IPS-20b (cell line): Measurements from ENCODE around the gene CRLF2.
"Not testable (repeated sequence)": the region's sequence is repeated elsewhere in the genome, so short reads cannot be mapped to it uniquely, and the experiment has no call there.

ENCODE experiments used
- H3K27ac ChIP-seq: one replicate; pipeline ENCODE4 v1.5.1; 2013; ENCODE audit warnings: low read length
- H3K27me3 ChIP-seq: 2 replicates; pipeline ENCODE4 v1.6.1; 2013; ENCODE audit warnings: mild to moderate bottlenecking, low read length, inconsistent platforms; ENCODE audit not compliant: insufficient read depth
- H3K36me3 ChIP-seq: 2 replicates; pipeline ENCODE4 v1.6.1; 2013; ENCODE audit warnings: low read depth, mild to moderate bottlenecking, inconsistent platforms, low read length, moderate library complexity; ENCODE audit not compliant: insufficient read depth
- H3K4me1 ChIP-seq: 2 replicates; pipeline ENCODE4 v1.6.1; 2013; ENCODE audit warnings: mild to moderate bottlenecking, control low read depth, inconsistent platforms, low read length, moderate library complexity; ENCODE audit not compliant: insufficient read depth
- H3K4me3 ChIP-seq: 2 replicates; pipeline ENCODE4 v1.5.1; 2013; ENCODE audit warnings: mild to moderate bottlenecking, low read length, inconsistent platforms
- H3K9ac ChIP-seq: 2 replicates; pipeline ENCODE4 v1.6.1; 2013; ENCODE audit warnings: low read depth, mild to moderate bottlenecking, inconsistent platforms, low read length, moderate library complexity
- H3K9me3 ChIP-seq: 2 replicates; pipeline ENCODE4 v1.6.1; 2013; ENCODE audit warnings: mild to moderate bottlenecking, low read depth, low read length, inconsistent platforms; ENCODE audit not compliant: insufficient read depth

The CRLF2 gene

DNA sequence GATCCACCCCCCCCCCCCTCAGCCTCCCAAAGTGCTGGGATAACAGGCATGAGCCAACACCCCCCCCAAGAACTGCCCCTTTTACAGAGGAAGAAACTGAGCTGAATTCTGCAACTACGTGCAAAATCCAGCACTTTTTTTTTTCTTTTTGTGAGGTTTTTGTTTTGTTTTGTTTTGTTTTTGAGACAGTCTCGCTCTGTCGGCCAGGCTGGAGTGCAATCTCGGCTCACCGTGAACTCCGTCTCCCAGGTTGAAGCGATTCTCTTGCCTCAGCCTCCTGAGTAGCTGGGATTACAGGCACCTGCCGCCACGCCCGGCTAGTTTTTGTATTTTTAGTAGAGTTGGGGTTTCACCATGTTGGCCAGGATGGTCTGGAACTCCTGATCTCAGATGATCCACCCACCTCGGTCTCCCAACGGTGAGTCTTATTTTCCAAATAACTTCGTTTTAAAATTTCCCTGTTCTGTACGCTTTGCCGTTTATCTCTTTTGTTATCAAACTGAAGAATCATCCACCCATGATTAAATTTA is 4.9 kb downstream of the CRLF2 start:
- Histone ChIP-seq H3K27me3 (no peaks in the 10 kb centered on the region), H3K36me3 (no peaks in the 10 kb centered on the region), H3K4me3 (no peak overlapping the region), H3K9ac (no peak overlapping the region), H3K9me3 (no peaks in the 10 kb centered on the region), H3K27ac (no peak overlapping the region), H3K4me1 (no peaks in the 10 kb centered on the region)

DNA sequence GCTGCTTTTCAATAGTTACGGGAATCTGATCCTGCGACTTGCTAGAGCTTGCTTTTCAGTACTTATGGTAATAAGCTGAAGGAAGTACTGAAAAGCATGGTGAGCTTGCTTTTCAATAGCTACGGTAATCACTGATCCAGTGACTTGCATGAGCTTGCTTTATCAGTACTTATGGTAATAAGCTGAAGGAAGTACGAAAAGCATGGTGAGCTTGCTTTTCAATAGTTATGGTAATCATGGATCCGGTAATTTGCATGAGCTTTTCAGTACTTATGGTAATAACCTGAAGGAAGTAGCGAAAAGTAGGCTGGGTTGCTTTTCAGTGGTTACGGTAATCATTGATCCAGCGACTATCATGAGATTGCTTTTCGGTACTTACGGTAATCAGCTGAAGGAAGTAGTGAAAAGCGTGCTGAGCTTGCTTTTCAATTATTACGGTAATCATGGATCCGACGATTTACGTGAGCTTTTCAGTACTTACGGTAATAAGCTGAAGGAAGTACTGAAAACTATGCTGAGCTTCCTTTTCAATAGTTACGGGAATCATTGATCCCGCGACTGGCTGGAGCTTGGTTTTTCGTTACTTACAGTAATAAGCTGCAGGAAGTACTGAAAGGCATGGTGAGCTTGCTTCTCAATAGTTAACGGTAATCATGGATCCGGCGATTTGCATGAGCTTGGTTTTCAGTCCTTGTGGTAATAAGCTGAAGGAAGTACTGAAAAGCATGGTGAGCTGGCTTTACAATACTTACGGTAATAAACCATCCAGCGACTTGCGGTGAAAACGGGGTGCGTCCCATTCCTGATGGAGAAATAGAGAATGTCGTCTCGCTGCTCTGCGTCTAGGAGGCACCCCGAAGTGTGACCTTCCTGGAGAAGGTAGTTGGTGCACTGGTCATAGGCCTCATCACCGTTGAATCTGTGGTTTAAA is 6.5 kb downstream of the CRLF2 start:
- no peaks in the 10 kb centered on the region for H3K36me3 ChIP-seq
- no peaks in the 10 kb centered on the region for H3K4me1 ChIP-seq
- peak overlapping the region; percentile 64; the same call in 1 of the 2 replicates for H3K9ac ChIP-seq
- peak overlapping the region; percentile 66 for H3K4me3 ChIP-seq
- no peaks in the 10 kb centered on the region for H3K27me3 ChIP-seq
- H3K9me3 ChIP-seq: no peaks in the 10 kb centered on the region
- peak overlapping the region; percentile 14 for H3K27ac ChIP-seq

DNA sequence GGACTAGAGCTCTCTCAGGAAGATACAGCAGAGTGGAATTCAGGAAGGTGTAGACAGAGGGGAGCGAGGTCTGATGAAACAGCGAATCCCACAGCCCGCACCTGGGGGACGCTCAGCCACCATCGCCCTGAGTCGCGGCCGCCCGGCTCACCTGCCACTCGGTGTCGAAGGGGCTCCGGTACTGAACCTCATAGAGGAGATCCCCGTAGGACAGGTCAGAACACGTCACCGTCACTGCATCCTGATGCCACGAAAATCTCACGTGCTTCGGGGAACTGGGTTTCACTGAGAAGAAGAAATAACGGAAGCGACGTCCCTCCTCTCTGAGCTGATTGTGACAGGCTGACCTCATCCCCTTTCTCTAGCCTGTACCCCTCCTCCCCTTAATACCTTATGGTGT is 10.2 kb downstream of the CRLF2 start:
- Histone ChIP-seq H3K27me3 (no peaks in the 10 kb centered on the region), H3K27ac (no peak overlapping the region), H3K9ac (no peak overlapping the region), H3K36me3 (no peaks in the 10 kb centered on the region), H3K9me3 (no peaks in the 10 kb centered on the region), H3K4me1 (no peaks in the 10 kb centered on the region), H3K4me3 (no peak overlapping the region)

DNA sequence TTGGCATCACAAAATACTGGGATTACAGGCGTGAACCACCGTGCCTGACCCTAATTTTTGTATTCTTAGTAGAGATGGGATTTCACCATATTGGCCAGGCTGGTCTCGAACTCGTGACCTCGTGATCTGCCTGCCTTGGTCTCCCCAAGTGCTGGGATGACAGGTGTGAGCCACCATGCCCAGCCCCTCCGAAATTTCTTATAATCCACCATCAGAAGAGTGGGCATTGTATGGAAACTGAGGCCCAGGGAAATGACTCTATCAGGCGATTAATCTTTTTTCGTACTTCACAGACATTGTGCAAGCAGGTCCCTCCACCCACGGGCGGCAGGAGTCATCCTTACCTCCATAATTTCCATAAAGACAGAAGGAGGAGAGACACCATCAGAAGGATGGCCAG is 16.0 kb downstream of the CRLF2 start:
- H3K36me3 ChIP-seq: no peaks in the 10 kb centered on the region
- no peak overlapping the region for H3K9ac ChIP-seq
- no peaks in the 10 kb centered on the region for H3K4me1 ChIP-seq
- no peaks in the 10 kb centered on the region for H3K27me3 ChIP-seq
- no peak overlapping the region for H3K27ac ChIP-seq
- H3K4me3 ChIP-seq: no peak overlapping the region
- H3K9me3 ChIP-seq: no peaks in the 10 kb centered on the region

DNA sequence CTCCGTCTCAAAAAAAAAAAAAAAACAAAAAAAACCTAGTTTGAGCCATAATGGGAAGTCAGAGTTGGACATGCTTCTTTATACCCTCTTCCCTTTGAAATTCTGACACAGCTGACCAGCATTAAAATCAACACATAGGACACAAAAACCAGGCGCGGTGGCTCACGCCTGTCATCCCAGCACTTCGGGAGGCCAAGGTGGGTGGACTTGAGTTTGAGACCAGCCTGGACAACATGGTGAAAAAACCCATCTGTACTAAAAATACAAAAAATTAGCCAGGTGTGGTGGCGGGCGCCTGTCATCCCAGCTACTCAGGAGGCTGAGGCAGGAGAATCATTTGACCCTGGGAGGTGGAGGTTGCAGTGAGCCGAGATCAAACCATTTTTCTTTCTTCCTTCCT is 20.3 kb downstream of the CRLF2 start:
- not testable (repeated sequence) for H3K4me1 ChIP-seq, H3K27me3 ChIP-seq

DNA sequence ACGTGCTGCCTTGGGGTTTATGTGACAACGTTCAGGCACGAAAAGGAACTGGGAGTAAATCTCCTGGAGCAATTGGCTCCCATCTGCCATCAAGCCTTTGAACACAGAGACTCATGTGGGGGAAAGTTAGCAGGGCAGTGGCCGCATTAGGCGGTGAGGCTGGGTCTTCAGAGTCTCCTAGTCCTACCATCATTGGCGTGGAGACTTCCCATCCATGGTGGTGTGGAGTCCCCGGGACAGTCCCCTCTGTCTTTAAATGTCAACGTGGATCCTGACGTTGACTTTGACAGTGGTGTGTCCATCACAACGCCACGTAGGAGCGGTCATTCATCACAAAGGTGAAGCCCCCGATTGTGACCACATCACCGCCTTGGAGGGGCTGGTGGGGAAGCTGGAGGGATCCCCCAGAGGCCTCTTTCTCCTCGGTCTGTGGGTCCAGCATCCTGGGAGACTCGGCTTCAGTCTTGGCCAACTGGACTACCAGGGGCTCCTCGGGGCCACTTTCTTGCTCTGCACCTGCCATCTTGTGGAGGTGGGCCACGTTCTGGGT is 21.8 kb downstream of the CRLF2 start:
- H3K36me3 ChIP-seq: no peaks in the 10 kb centered on the region
- no peak overlapping the region for H3K27ac ChIP-seq
- no peaks in the 10 kb centered on the region for H3K9me3 ChIP-seq
- H3K9ac ChIP-seq: no peak overlapping the region
- no peaks in the 10 kb centered on the region for H3K4me1 ChIP-seq
- H3K4me3 ChIP-seq: no peak overlapping the region
- H3K27me3 ChIP-seq: no peaks in the 10 kb centered on the region

More for the DNA sequence above, 20.3 kb downstream of the CRLF2 start:
- H3K36me3 ChIP-seq, H3K9me3 ChIP-seq, H3K27ac ChIP-seq, H3K4me3 ChIP-seq, H3K9ac ChIP-seq: not testable (repeated sequence)

DNA sequence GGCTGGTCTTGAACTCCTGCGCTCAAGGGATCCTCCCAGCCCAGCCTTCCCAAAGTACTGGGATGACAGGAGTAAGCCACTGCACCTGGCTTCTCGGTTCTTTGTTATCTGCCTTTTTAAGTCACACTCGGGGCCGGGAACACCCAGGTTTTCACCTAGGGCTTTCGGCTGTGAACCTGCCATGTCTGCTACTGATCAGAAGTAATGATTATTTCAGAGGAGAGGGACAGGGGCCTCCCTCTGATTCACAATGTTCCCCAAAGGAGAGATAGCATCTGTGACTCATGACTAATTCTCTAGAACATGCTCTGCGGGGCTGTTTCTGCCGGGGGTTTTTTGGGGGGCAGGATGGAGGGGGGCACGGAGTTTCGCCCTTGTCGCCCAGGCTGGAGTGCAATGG is 26.9 kb downstream of the CRLF2 start:
- no peak overlapping the region for H3K4me3 ChIP-seq
- no peaks in the 10 kb centered on the region for H3K9me3 ChIP-seq
- H3K4me1 ChIP-seq: no peaks in the 10 kb centered on the region
- no peaks in the 10 kb centered on the region for H3K27me3 ChIP-seq
- no peak overlapping the region for H3K27ac ChIP-seq
- no peak overlapping the region for H3K9ac ChIP-seq
- H3K36me3 ChIP-seq: no peaks in the 10 kb centered on the region

DNA sequence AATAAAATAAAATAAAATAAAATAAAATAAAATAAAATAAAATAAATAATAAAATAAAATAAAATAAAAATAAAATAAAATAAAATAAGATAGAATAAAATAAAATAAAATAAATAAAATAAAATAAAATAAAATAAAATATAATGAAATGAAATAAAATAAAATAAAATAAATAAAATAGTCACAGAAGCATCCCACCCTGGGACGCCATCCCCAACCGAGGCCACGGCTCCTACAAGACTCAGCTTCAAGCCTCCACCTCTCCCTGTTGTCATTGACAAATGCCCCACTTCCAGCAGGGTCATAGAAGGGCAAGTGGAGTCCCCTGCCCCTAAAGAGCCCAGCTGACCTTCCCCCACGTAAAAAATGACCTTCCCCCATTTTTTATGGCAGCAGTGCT is 30.2 kb downstream of the CRLF2 start:
- Histone ChIP-seq H3K9ac (no peak overlapping the region), H3K36me3 (no peaks in the 10 kb centered on the region), H3K27ac (no peak overlapping the region), H3K4me1 (peaks cover 5% of the 10 kb centered on the region; the same call in 1 of the 2 replicates), H3K9me3 (no peaks in the 10 kb centered on the region), H3K4me3 (no peak overlapping the region), H3K27me3 (no peaks in the 10 kb centered on the region)

DNA sequence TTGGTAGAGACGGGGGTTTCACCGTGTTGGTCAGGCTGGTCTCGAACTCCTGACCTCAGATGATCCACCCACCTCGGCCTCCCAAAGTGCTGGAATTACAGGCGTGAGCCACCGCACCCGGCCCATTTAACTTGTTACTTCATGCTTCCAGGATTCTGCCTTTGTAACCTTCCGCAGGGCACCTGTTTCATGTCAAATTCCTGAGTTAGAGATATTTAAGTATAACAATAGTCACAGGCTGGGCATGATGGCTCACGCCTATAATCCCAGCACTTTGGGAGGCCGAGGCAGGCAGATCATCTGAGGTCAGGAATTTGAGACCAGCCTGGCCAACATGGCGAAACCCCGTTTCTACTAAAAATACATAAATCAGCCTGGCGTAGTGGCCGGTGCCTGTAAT is 30.8 kb downstream of the CRLF2 start:
- not testable (repeated sequence) for H3K4me1 ChIP-seq, H3K36me3 ChIP-seq, H3K27ac ChIP-seq, H3K27me3 ChIP-seq, H3K9ac ChIP-seq, H3K9me3 ChIP-seq, H3K4me3 ChIP-seq

DNA sequence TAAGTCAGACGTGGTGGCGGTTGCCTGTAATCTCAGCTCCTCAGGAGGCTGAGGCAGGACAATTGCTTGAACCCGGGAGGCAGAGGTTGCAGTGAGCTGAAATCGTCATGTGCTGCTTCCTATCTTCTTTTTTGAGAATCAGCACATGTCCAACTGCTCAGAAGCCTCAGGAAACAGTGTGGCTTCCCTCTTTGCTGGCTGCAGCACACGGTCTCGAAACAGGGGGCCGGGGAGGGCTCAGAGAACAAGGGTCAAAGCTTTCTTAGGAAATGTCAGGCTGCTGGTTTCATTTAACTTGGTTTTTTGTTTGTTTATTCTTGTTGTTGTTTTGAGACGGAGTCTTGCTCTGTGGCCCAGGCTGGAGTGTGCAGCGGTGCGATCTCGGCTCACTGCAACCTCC is 31.3 kb downstream of the CRLF2 start:
- Histone ChIP-seq H3K27me3 (no peaks in the 10 kb centered on the region), H3K27ac (no peak overlapping the region), H3K9ac (no peak overlapping the region), H3K4me3 (no peak overlapping the region), H3K9me3 (no peaks in the 10 kb centered on the region), H3K4me1 (peaks cover 5% of the 10 kb centered on the region; the same call in 1 of the 2 replicates), H3K36me3 (no peaks in the 10 kb centered on the region)

DNA sequence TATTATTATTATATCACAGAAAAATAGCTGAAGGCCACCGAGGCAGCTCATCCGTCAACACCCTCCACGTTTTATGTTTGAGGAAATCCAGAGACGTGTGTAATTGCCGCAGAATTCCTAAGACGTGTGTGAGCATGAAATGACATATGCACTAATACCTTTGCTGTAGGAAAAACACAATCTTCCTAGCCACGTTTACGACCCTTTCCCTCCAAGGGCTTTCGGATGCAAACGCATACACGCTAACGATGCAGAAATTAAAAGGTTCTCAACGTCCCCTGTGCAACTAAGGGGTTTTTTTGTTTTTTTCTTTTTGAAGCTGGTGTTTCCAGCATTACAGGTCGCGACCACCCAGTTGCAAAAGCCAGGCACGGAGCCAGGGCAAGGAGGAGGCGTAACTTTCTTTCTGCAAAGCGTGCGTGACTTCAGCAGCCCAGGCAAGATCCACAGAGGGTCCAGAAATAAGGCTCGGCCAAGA is 33.8 kb downstream of the CRLF2 start:
- Histone ChIP-seq H3K4me1 (peaks cover 5% of the 10 kb centered on the region; the same call in 1 of the 2 replicates), H3K27ac (no peak overlapping the region), H3K9ac (no peak overlapping the region), H3K9me3 (no peaks in the 10 kb centered on the region), H3K36me3 (no peaks in the 10 kb centered on the region), H3K4me3 (0 out of 2 replicates have a peak overlapping the region, but pooled peaks have one; percentile 20), H3K27me3 (no peaks in the 10 kb centered on the region; the same call in 1 of the 2 replicates)
